Germinal center (tissue), 1 donor: ENCODE data around the gene SORBS2.

Source experiments
- DNase-seq: peaks from one replicate; pipeline ENCODE4 v3.0.0; 2012; ENCODE audit warnings: mixed read lengths, low spot score

Gene SORBS2

DNA sequence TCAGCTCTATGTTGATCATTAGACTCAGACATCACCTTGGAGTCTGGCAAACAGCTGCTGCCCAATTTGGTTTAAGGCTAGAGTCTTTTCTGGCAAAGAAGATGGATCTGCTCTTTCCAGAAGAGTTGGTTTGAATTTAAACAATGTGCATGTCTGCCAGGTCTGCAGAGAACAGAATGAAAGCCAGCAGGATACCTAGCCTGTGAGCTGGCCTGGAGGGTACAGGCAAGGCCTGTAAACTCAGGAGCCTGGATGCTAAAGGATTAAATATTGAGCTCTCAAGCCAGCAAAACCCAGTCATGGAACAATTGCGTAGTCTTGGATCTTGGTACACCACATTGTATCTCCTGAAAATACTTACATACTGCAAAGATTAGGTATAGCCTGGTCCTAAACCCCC is 261.1 kb downstream of the SORBS2 start:
- no peak for DNase-seq

GRCh38 chr4:185549095-185549639 is 262.8 kb downstream of the SORBS2 start:
- DNase-seq, result no peak

- DNase-seq, result no peak
Measured at GRCh38 chr4:185548587-185548986, 263.4 kb downstream of the SORBS2 start.

DNA sequence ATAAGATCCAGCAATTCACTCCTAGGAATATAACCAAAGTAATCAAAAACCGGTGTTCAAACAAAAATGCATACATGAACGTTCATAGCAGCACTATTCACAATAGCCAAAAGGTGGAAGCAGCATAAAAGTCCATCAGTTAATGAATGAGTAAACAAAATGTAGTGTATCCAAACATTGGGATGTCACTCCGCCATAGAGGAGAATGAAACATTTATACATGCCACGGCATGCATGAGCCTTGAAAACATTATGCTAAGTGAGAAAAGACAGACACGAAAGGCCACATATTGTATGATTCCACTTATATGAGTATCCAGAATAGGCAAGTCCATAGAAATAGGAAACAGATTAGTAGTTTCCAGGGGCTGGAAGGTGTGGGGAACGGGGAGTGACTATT is 265.7 kb downstream of the SORBS2 start:
- no peak for DNase-seq

DNA sequence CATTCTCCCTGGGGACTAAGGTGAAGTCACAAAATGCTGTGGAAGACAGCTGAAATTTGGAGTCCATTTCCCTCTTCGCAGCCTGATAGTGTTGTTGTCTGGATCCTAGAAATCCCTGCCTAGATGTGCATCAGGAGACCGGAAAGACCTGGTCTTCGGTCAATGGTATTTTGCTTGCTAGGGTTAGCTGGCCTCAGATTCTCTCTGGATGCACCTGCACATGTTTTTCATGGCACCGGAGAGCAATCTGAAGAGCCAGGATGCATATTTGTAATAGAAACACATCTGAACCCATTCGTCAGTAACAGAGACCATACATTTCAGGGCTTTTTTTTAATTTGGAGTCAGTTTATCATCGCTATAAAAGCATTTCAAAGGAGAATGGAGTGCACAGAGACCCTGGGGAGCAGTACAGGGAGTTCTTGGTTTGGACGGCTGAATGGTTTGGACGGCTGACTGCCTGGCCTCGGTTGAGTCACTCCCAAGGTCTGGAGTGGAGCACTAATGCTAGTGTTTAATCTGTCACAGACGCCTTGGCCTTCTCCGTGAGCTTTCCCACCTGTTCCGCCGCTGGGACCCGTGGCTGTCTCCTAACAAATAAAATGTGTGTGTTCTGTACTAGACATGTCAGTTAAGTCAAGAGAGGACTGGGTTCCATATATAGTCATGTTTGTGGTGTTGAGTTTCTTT is 269.2 kb downstream of the SORBS2 start:
- no peak for DNase-seq

- no peak for DNase-seq
Measured at GRCh38 chr4:185541251-185541727, 270.7 kb downstream of the SORBS2 start.

DNA sequence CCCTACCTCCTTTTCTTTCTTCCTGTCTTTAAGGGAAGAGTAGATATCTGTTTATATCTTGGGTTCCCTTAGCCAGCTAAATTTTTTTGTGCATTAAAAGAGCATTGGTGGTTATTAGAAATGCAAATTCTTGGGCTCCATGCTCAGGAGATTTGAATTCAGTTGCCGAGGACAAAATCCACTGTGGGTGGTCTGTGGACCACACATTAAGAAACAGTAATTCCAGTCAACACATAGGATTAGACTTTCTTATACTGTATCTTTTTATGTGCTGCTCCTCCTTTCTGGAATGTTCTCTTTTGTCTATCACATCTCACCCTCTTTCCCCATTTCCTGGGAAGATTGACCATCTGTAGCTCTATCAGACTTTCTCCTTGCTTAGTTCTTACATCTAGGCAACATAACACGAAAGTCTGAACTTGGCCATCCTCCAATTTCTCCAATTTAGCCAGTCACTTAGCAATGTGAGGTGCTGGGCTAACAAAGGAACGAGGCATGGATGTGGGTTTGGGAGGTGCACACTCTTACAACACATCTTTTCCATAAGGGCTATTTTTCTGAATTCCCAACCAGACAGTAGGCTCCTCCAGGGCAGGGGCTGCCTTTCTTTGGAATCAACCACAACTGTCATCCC is 271.4 kb downstream of the SORBS2 start:
- DNase-seq, result no peak

GRCh38 chr4:185540040-185540439 is 272.0 kb downstream of the SORBS2 start:
- DNase-seq, result no peak

- no peak for DNase-seq
Measured at GRCh38 chr4:185538806-185539205, 273.2 kb downstream of the SORBS2 start.

GRCh38 chr4:185536411-185536709 is 275.6 kb downstream of the SORBS2 start:
- DNase-seq, result no peak

- no peak for DNase-seq
Measured at GRCh38 chr4:185535612-185536410, 276.2 kb downstream of the SORBS2 start.
